GM18505 (cell line): ENCODE results near the gene CCDC15.
"Not testable (repeated sequence)": the region's sequence is repeated elsewhere in the genome, so short reads cannot be mapped to it uniquely, and the experiment has no call there.

Experiments used
- ATAC-seq: cut with Tn5 transposase; IDR thresholded peaks from one replicate; pipeline ENCODE4 v1.9.1; 2021; ENCODE audit not compliant: unreplicated experiment
- POLR2A ChIP-seq: IDR thresholded peaks from 4 replicates; pipeline ENCODE4 v1.6.1; 2011; ENCODE audit warnings: borderline replicate concordance; ENCODE audit not compliant: insufficient read depth, insufficient read length; ENCODE audit errors: extremely low read depth

The CCDC15 gene

DNA sequence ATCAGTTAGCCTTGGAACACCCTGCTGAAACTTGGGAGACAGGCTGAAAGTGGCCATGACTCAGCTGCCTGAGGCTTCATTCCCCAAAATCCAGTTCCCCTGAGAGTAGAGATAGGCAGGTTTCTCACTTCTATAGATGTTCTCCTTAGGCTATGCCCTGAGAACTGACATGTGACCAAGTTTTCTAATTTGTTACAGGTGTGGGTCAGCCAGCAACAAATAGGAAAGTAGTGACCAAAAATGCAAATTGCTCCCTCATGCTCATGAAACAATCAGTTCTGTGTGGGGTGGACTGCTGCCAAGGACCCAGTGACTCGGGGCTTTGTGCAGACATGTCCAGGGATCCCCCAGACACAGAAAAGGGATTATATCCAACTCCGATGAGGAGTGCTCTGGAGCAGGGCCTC is 7.3 kb upstream of the CCDC15 start:
- ATAC-seq, result no peak
- no peak for TF ChIP-seq POLR2A

DNA sequence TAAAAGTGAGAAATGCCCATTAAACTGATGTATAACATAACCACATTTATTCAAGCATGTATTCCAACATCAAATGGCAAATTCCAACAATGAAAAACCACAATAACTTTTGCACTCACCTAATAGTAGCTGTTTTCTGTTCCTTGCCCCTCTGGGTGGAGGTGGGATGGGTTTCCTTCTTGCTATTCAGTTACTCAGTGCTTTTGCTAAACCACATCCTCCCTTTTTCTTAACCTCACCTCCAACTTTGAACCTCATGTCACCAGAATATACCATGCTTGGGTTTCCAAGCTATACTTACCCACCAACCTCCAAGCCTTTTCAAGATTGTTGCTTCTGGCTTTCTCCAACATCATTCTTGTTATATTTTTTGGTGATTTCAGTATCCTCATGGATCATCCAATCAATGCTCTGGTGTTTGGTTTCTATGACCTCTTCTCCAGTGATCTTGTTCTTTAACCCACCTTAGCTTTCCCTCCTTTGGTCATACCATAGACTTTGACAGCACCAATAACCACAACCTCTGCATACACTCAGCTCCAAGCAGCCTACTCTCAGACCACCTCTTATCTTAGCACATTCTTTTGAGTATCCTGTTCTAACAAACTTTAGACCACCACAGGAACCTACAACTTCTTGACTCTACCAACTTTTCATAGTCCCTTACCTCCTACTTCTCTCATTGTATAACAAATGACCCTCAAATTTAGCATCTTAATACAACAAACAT is 3.2 kb upstream of the CCDC15 start:
- no peak for ATAC-seq

DNA sequence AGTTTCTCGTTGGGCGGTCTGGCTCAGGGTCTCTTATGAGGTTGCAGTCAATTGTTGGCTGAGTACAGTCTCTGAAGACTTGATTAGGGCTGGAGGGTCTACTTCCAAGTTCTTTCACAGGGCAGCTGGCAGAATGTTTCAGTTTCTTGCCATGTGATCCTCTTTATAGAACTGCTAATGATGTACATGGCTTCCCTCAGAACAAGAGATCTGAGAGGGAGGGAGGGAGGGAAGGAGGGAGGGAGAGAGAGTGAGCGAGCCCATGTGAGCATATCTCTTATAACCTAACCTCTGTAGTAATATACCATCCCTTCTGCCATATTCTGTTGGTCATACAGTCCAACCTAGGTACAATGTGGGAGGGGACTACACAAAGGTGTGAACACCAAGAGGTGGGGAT is 2.7 kb upstream of the CCDC15 start:
- TF ChIP-seq POLR2A, result no peak
- no peak for ATAC-seq

More for the DNA sequence above, 3.2 kb upstream of the CCDC15 start:
- TF ChIP-seq POLR2A, result no peak

DNA sequence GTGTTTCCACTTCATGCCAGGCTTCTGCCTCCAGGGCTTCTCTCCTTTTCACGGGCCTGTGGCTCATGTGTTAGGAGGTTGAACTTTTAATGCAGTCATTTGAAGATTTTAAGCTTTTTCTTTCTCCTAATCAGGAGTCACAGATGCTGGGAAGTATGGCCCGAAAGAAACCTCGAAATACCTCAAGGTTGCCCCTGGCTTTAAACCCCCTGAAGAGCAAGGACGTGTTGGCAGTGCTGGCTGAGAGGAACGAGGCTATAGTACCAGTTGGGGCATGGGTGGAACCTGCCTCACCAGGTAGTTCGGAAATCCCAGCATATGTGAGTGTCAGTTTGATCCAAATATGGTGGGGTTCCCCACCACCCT is 571 bp downstream of the CCDC15 start:
- no peak for ATAC-seq
- no peak for TF ChIP-seq POLR2A

DNA sequence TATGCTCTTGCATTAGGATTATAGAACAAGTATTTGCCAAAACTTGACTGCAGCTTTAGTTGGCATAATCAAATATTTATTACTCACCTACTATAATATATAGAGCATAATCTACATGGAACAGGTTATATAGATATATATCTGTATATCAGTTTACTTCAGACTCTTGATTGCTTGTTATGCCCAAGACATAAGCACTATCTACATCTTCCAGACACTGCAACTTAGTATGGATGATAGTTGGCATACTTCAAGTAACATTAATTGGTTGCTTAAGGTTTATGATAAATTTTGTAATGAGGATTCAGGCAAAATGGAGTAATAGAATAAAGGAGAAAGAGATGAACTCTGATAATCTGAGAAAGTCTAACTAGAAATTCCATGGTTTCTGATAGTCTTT is 1.0 kb downstream of the CCDC15 start:
- no peak for TF ChIP-seq POLR2A
- ATAC-seq, result no peak

DNA sequence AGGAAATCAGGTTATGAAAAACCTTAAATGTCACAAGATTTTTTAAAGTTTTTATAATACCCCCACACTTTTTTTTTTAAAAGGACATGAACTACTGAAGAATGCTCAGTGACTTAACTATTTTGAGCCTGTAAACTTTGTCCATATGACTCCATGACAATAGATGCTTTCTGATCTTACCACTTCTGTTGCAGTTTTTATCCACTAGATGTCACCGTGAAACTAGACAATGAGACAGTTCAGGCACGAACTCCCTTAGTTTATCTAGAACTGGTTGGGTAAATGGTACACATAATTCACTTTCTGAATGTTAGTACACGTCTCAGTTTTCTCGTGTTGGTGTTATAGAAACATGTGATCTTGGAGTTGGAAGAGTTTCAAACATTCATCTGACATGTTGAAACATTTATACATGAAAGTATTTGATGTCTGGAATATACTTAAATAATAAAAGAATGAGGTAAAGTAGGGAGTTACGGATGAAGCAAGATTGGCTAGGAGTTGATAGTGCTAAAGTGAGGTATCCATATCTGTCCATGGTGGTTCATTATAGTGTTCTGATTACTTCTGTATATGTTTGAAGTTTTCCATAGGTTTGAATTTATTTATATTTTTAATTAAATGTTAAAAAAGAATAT is 8.1 kb downstream of the CCDC15 start:
- no peak for TF ChIP-seq POLR2A
- peak; percentile 80 for ATAC-seq

DNA sequence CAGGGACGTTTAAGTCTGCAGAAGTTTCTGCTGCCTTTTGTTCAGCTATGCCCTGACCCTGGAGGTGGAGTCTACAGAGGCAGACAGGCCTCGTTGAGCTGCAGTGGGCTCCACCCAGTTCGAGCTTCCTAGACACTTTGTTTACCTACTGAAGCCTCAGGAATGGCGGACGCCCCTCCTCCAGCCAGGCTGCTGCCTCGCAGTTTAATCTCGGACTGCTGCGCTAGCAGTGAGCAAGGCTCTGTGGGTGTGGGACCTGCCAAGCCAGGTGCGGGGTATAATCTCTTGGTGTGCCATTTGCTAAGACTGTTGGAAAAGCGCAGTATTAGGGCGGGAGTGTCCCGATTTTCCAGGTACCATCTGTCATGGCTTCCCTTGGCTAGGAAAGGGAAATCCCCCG is 14.2 kb downstream of the CCDC15 start:
- ATAC-seq, result not testable (repeated sequence)

DNA sequence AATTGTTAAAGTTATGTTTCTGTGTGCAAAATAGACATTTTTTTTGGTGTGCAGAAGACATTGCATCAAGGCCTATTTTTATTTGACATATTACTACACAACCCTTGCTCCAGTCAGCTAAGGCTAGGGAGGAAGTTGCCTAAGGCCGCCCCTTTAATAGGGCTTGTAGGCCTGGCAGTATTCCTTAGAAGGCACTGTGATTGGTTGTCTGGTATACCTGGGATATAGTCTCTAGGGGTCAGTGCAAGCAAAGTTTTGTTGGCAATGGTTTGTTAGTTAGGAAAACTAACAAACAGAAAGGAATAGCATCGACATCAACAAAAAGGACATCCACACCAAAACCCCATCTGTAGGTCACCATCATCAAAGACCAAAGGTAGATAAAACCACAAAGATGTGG is 16.9 kb downstream of the CCDC15 start:
- ATAC-seq, result no peak
- TF ChIP-seq POLR2A, result no peak

DNA sequence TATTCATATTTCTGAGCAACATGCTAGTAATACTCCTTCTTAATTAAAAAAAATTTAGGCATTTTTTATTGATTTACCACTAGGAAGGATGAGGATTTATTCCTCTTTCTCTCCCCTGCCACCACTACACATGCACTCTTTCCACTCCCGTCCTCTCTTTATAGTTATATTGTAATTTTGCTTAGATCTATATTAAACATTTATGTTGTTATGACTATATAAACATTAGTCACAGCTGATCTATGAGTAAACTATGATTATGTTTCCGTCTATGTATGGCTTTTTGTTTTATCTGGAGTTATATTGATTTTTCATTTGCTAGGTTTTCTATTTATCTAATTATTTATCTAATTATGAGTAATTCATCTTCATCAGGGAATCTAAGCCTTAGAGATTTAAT is 17.8 kb downstream of the CCDC15 start:
- TF ChIP-seq POLR2A, result no peak
- ATAC-seq, result no peak

GRCh38 chr11:124976531-124976930 is 22.5 kb downstream of the CCDC15 start:
- TF ChIP-seq POLR2A, result no peak
- ATAC-seq, result no peak

- TF ChIP-seq POLR2A, result no peak
- ATAC-seq, result no peak
Measured at GRCh38 chr11:124977006-124977405, 23.0 kb downstream of the CCDC15 start.

GRCh38 chr11:124978316-124978715 is 24.3 kb downstream of the CCDC15 start:
- no peak for ATAC-seq
- no peak for TF ChIP-seq POLR2A

- no peak for TF ChIP-seq POLR2A
- no peak for ATAC-seq
Measured at GRCh38 chr11:124982043-124982442, 28.0 kb downstream of the CCDC15 start.

- no peak for ATAC-seq
Measured at GRCh38 chr11:124983674-124984511, 29.9 kb downstream of the CCDC15 start.

More at GRCh38 chr11:124983674-124984511, 29.9 kb downstream of the CCDC15 start:
- no peak for TF ChIP-seq POLR2A
